B cell (primary cell): ENCODE measurements around the gene C3orf18. TPM values are rescaled to one million over a fixed set of nuclear protein-coding genes. Genes with fewer than 3 reads are reported as not detected.

ENCODE experiments used
- ATAC-seq: fragments of 200-7000 bp; cut with Tn5 transposase; one replicate; pipeline ENCODE4 v1.10.0; 2021; ENCODE audit warnings: low read depth, mild to moderate bottlenecking, moderate number of reproducible peaks, moderate library complexity
- CTCF ChIA-PET: fragments of 350-600 bp; sonication (Branson Sonifier 250); formaldehyde crosslinking; loops from one replicate; lab custom pipeline; 2021; ENCODE audit warnings: antibody characterized with exemption, inconsistent platforms; lab: Charles Lee
- POLR2A ChIA-PET: fragments of 350-600 bp; sonication (Branson Sonifier 250); formaldehyde crosslinking; loops from one replicate; lab custom pipeline; 2021; ENCODE audit warnings: antibody characterized with exemption; lab: Charles Lee
- DNase-seq: peaks from one replicate; pipeline ENCODE4 v3.0.0; 2013
- H2AFZ ChIP-seq: 2 replicates; pipeline ENCODE4 v1.6.1; 2012; ENCODE audit warnings: mild to moderate bottlenecking, low read depth, low read length; ENCODE audit not compliant: insufficient read depth, poor library complexity, severe bottlenecking
- H3K27ac ChIP-seq, 2 donors: 1 replicate in 1 of 2; 2 replicates in 1 of 2; pipeline ENCODE4 v1.5.1; 2012 to 2013; ENCODE audit warnings: low read length in 2 of 2, mild to moderate bottlenecking in 2 of 2, moderate library complexity in 1 of 2
- H3K27me3 ChIP-seq, 4 experiments: fragments of 200-600 bp in 1 of 4; sonication (generic) in 1 of 4; replicated peaks in 1 of 4; 1 replicate in 2 of 4; 2 replicates in 2 of 4; pipeline versions ENCODE4 v1.6.1 to v1.7.0; 2013 to 2016; ENCODE audit warnings: low read length in 3 of 4, mild to moderate bottlenecking in 2 of 4, mixed read lengths in 1 of 4, moderate library complexity in 1 of 4; ENCODE audit not compliant: insufficient read depth in 4 of 4, control insufficient read depth in 3 of 4; ENCODE audit errors: control extremely low read depth in 1 of 4
- H3K36me3 ChIP-seq, 2 experiments: replicated peaks in 1 of 2; 1 replicate in 1 of 2; 2 replicates in 1 of 2; pipeline versions ENCODE4 v1.6.1 to v1.7.1; 2013; ENCODE audit warnings: low read length in 1 of 2; ENCODE audit not compliant: insufficient read depth in 2 of 2, control insufficient read depth in 1 of 2; ENCODE audit errors: control extremely low read depth in 1 of 2, extremely low read depth in 1 of 2
- H3K4me1 ChIP-seq, 2 donors: fragments of 200-600 bp in 1 of 2; sonication (generic) in 1 of 2; 1 replicate in 1 of 2; 2 replicates in 1 of 2; pipeline versions ENCODE4 v1.5.1 to v1.6.1; 2013 to 2017; ENCODE audit warnings: low read length in 2 of 2; ENCODE audit not compliant: control insufficient read depth in 2 of 2, insufficient read depth in 2 of 2
- H3K4me2 ChIP-seq: replicated peaks from 2 replicates; pipeline ENCODE3; 2012; ENCODE audit warnings: mild to moderate bottlenecking, low read depth, low read length; ENCODE audit not compliant: poor library complexity, severe bottlenecking
- H3K4me3 ChIP-seq, 5 experiments: fragments of 200-600 bp in 1 of 5; sonication (generic) in 1 of 5; 1 replicate in 3 of 5; 2 replicates in 2 of 5; pipeline versions ENCODE4 v1.5.1 to v1.7.0; 2011 to 2016; ENCODE audit warnings: low read length in 4 of 5, mild to moderate bottlenecking in 4 of 5, low read depth in 2 of 5, control low read depth in 1 of 5, moderate library complexity in 1 of 5; ENCODE audit not compliant: insufficient read depth in 1 of 5; ENCODE audit errors: control extremely low read depth in 1 of 5, extremely low read depth in 1 of 5
- H3K79me2 ChIP-seq: fragments of 200-600 bp; sonication (generic); one replicate; pipeline ENCODE4 v1.6.0; 2016; ENCODE audit warnings: low read length; ENCODE audit not compliant: control insufficient read depth, insufficient read depth
- H3K9ac ChIP-seq: fragments of 200-600 bp; sonication (generic); 2 replicates; pipeline ENCODE4 v1.6.1; 2017; ENCODE audit warnings: mild to moderate bottlenecking, low read length, moderate library complexity
- H3K9me3 ChIP-seq, 3 donors: one replicate each; pipeline versions ENCODE4 v1.6.1 to v1.7.1; 2013; ENCODE audit warnings: low read length in 2 of 3; ENCODE audit not compliant: control insufficient read depth in 2 of 3, insufficient read depth in 1 of 3; ENCODE audit errors: control extremely low read depth in 1 of 3
- H4K20me1 ChIP-seq: 2 replicates; pipeline ENCODE4 v1.6.0; 2012; ENCODE audit warnings: mild to moderate bottlenecking, low read length; ENCODE audit not compliant: insufficient read depth, control insufficient read depth, poor library complexity, severe bottlenecking
- H3K27ac Mint-ChIP-seq: one replicate; pipeline ENCODE4 v1.8.0; 2021; ENCODE audit warnings: mixed read lengths
- H3K27me3 Mint-ChIP-seq: one replicate; pipeline ENCODE4 v1.8.0; 2021; ENCODE audit warnings: mixed read lengths
- H3K4me1 Mint-ChIP-seq: one replicate; pipeline ENCODE4 v1.8.0; 2021; ENCODE audit warnings: mixed read lengths
- H3K4me3 Mint-ChIP-seq: one replicate; pipeline ENCODE4 v1.8.0; 2021; ENCODE audit warnings: mixed read lengths
- H3K9me3 Mint-ChIP-seq: one replicate; pipeline ENCODE4 v1.8.0; 2022; ENCODE audit warnings: mixed read lengths; ENCODE audit not compliant: insufficient read depth
- EZH2 ChIP-seq: IDR thresholded peaks from 2 replicates; pipeline ENCODE4 v1.6.1; 2012; ENCODE audit warnings: borderline replicate concordance, low read depth, mild to moderate bottlenecking, moderate library complexity, low read length; ENCODE audit not compliant: insufficient read depth, poor library complexity, severe bottlenecking
- whole genome bisulfite sequencing: methylation state at CpG from one replicate; pipeline ENCODE4 v1.1.5; 2013; ENCODE audit warnings: missing lambda C conversion rate; ENCODE audit not compliant: insufficient coverage; 5-methylcytosine and 5-hydroxymethylcytosine counted together
- intact Hi-C: fragments of 100-400 bp; cut with micrococcal nuclease; formaldehyde crosslinking; loops from one replicate; pipeline ENCODE4 v1.10.0; 2022
- polyA plus RNA-seq: library from polyadenylated mRNA; depleted of rRNA; stranded (reverse); fragments of >200 nt; gene quantifications from 2 replicates; pipeline ENCODE4 v1.2.3, GENCODE V29; 2012
- total RNA-seq, 2 donors: library from RNA; stranded (reverse); fragments of 120-200 nt in 1 of 2; gene quantifications; 1 replicate in 1 of 2; 2 replicates in 1 of 2; pipeline versions ENCODE4 v1.2.3 to v1.2.4, GENCODE V29; 2013 to 2022
- TF ChIP-seq, protein P1 (sequence below): fragments of 200-600 bp; IDR thresholded peaks from one replicate; pipeline ENCODE4 v1.8.0; 2022; ENCODE audit warnings: antibody characterized with exemption, mild to moderate bottlenecking

Gene C3orf18
- total and polyA plus RNA-seq, 2 donors (not counting 1 experiment from before 2014, with no cell fraction given) = 14.3 to 15.4 TPM

- Mint-ChIP-seq H3K4me3 (no peak overlapping the region), H3K27ac (no peak overlapping the region), H3K9me3 (no peaks in the 10 kb centered on the region), H3K27me3 (peaks cover 36% of the 10 kb centered on the region), H3K4me1 (no peaks in the 10 kb centered on the region)
- no peak for DNase-seq
- H3K9ac ChIP-seq = no peak overlapping the region
- H2AFZ ChIP-seq = no peak overlapping the region
- no peaks in the 10 kb centered on the region for H3K9me3 ChIP-seq
- CTCF ChIA-PET = no interaction called here
- WGBS = 17% methylated on average over 41 of the region's 48 CpGs
- H4K20me1 ChIP-seq = no peaks in the 10 kb centered on the region
- peaks cover 0 to 24% (median 5%) of the 10 kb centered on the region in 4 experiments for H3K27me3 ChIP-seq
- no peaks in the 10 kb centered on the region for H3K36me3 ChIP-seq
- POLR2A ChIA-PET = no interaction called here
- H3K4me3 ChIP-seq = no peak overlapping the region
- intact Hi-C loops = no loop called here
- ATAC-seq = no peak
- TF ChIP-seq EZH2 = no peak
- TF ChIP-seq, protein P1, sequence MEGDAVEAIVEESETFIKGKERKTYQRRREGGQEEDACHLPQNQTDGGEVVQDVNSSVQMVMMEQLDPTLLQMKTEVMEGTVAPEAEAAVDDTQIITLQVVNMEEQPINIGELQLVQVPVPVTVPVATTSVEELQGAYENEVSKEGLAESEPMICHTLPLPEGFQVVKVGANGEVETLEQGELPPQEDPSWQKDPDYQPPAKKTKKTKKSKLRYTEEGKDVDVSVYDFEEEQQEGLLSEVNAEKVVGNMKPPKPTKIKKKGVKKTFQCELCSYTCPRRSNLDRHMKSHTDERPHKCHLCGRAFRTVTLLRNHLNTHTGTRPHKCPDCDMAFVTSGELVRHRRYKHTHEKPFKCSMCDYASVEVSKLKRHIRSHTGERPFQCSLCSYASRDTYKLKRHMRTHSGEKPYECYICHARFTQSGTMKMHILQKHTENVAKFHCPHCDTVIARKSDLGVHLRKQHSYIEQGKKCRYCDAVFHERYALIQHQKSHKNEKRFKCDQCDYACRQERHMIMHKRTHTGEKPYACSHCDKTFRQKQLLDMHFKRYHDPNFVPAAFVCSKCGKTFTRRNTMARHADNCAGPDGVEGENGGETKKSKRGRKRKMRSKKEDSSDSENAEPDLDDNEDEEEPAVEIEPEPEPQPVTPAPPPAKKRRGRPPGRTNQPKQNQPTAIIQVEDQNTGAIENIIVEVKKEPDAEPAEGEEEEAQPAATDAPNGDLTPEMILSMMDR = no peak
- no peak overlapping the region for H3K4me2 ChIP-seq
- no peak overlapping the region for H3K27ac ChIP-seq
- no peaks in the 10 kb centered on the region for H3K79me2 ChIP-seq
- H3K4me1 ChIP-seq = no peaks in the 10 kb centered on the region
These were observed 37.3 kb downstream of the C3orf18 start for GRCh38 chr3:50530001-50530970.

- WGBS = 9% methylated on average over 6 of the region's 6 CpGs
- no peaks in the 10 kb centered on the region for H3K4me1 ChIP-seq
- no peaks in the 10 kb centered on the region for H3K36me3 ChIP-seq
- H3K27me3 Mint-ChIP-seq = peaks cover 21% of the 10 kb centered on the region
- H3K27ac Mint-ChIP-seq = no peak overlapping the region
- H4K20me1 ChIP-seq = no peaks in the 10 kb centered on the region
- peaks cover 0 to 18% (median 5%) of the 10 kb centered on the region in 4 experiments for H3K27me3 ChIP-seq
- no peaks in the 10 kb centered on the region for H3K9me3 ChIP-seq
- ATAC-seq = peak; percentile 39
- DNase-seq = no peak
- no peak overlapping the region for H3K4me3 ChIP-seq
- intact Hi-C loops = no loop called here
- H3K9me3 Mint-ChIP-seq = no peaks in the 10 kb centered on the region
- CTCF ChIA-PET = interaction anchor here (3.4 kb wide), 1 partner anchor 11 kb away, joined by 16 read pairs; no protein-coding TSS in a partner anchor
- no peak overlapping the region for H3K27ac ChIP-seq
- H3K79me2 ChIP-seq = no peaks in the 10 kb centered on the region
- no peaks in the 10 kb centered on the region for H3K4me1 Mint-ChIP-seq
- TF ChIP-seq, protein P1 = no peak
- TF ChIP-seq EZH2 = no peak
- no peak overlapping the region for H3K4me2 ChIP-seq
- H3K4me3 Mint-ChIP-seq = no peak overlapping the region
- H2AFZ ChIP-seq = no peak overlapping the region
- POLR2A ChIA-PET = no interaction called here
- H3K9ac ChIP-seq = no peak overlapping the region
These were observed 41.6 kb downstream of the C3orf18 start for GRCh38 chr3:50525987-50526386.
